Nephron (organoid): ENCODE results near the gene PWWP2B.

Experiments
- H3K27ac Mint-ChIP-seq, 3 experiments: 2 replicates each; pipeline ENCODE4 v1.8.0; 2020; ENCODE audit warnings: mixed read lengths in 3 of 3, mild to moderate bottlenecking in 2 of 3, moderate library complexity in 1 of 3
- H3K27me3 Mint-ChIP-seq: 2 replicates; pipeline ENCODE4 v1.8.0; 2021; ENCODE audit warnings: low read depth, mild to moderate bottlenecking, moderate library complexity, mixed read lengths
- H3K36me3 Mint-ChIP-seq: 2 replicates; pipeline ENCODE4 v1.8.0; 2020; ENCODE audit warnings: low read depth, mixed read lengths
- H3K4me1 Mint-ChIP-seq: 2 replicates; pipeline ENCODE4 v1.8.0; 2020; ENCODE audit warnings: mixed read lengths
- H3K4me3 Mint-ChIP-seq, 3 experiments: 2 replicates each; pipeline ENCODE4 v1.8.0; 2020; ENCODE audit warnings: mild to moderate bottlenecking in 3 of 3, mixed read lengths in 3 of 3, moderate library complexity in 2 of 3
- H3K9me3 Mint-ChIP-seq: 2 replicates; pipeline ENCODE4 v1.8.0; 2020; ENCODE audit warnings: mixed read lengths
- CTCF ChIP-seq, 3 experiments: fragments of 200-600 bp; sonication (generic); IDR thresholded peaks; one replicate each; pipeline ENCODE4 v1.5.0; 2021; ENCODE audit warnings: antibody characterized with exemption in 3 of 3; ENCODE audit not compliant: unreplicated experiment in 3 of 3

Gene PWWP2B

GRCh38 chr10:132355754-132356153 lies 41.2 kb upstream of the PWWP2B start:
- peaks cover 23% of the 10 kb centered on the region for H3K36me3 Mint-ChIP-seq
- H3K27me3 Mint-ChIP-seq = peaks cover 4% of the 10 kb centered on the region
- no peaks in the 10 kb centered on the region for H3K4me1 Mint-ChIP-seq
- H3K27ac Mint-ChIP-seq = no peak overlapping the region
- H3K9me3 Mint-ChIP-seq = no peaks in the 10 kb centered on the region
- no peak for TF ChIP-seq CTCF (IDR thresholded peaks at IDR 0.05; ENCODE audit: unreplicated experiment in 3 of 3)
- no peak overlapping the region for H3K4me3 Mint-ChIP-seq

GRCh38 chr10:132356621-132357195 lies 40.3 kb upstream of the PWWP2B start:
- peaks cover 18% of the 10 kb centered on the region for H3K36me3 Mint-ChIP-seq
- H3K27ac Mint-ChIP-seq = no peak overlapping the region
- H3K27me3 Mint-ChIP-seq = peaks cover 4% of the 10 kb centered on the region
- H3K9me3 Mint-ChIP-seq = no peaks in the 10 kb centered on the region
- H3K4me3 Mint-ChIP-seq = no peak overlapping the region
- no peaks in the 10 kb centered on the region for H3K4me1 Mint-ChIP-seq
- TF ChIP-seq CTCF (IDR thresholded peaks at IDR 0.05; ENCODE audit: unreplicated experiment in 3 of 3) = no peak

GRCh38 chr10:132357286-132358058 lies 39.5 kb upstream of the PWWP2B start:
- Mint-ChIP-seq H3K4me1 (no peaks in the 10 kb centered on the region), H3K9me3 (no peaks in the 10 kb centered on the region), H3K4me3 (no peak overlapping the region), H3K27ac (no peak overlapping the region), H3K27me3 (peaks cover 4% of the 10 kb centered on the region), H3K36me3 (peaks cover 18% of the 10 kb centered on the region)
- no peak for TF ChIP-seq CTCF (IDR thresholded peaks at IDR 0.05; ENCODE audit: unreplicated experiment in 3 of 3)

GRCh38 chr10:132359305-132360040 lies 37.5 kb upstream of the PWWP2B start:
- Mint-ChIP-seq H3K36me3 (peaks cover 19% of the 10 kb centered on the region), H3K9me3 (no peaks in the 10 kb centered on the region), H3K4me1 (no peaks in the 10 kb centered on the region), H3K27ac (no peak overlapping the region), H3K4me3 (no peak overlapping the region), H3K27me3 (peaks cover 4% of the 10 kb centered on the region)
- no peak for TF ChIP-seq CTCF (IDR thresholded peaks at IDR 0.05; ENCODE audit: unreplicated experiment in 3 of 3)

- no peak overlapping the region for H3K27ac Mint-ChIP-seq
- peaks cover 29% of the 10 kb centered on the region for H3K36me3 Mint-ChIP-seq
- no peak overlapping the region for H3K4me3 Mint-ChIP-seq
- H3K4me1 Mint-ChIP-seq = no peaks in the 10 kb centered on the region
- H3K9me3 Mint-ChIP-seq = no peaks in the 10 kb centered on the region
- peak; percentile 26 to 43 (median 42) for TF ChIP-seq CTCF (IDR thresholded peaks at IDR 0.05; ENCODE audit: unreplicated experiment in 3 of 3)
- H3K27me3 Mint-ChIP-seq = peaks cover 4% of the 10 kb centered on the region
Observed at GRCh38 chr10:132360766-132361447, 36.1 kb upstream of the PWWP2B start.
